Activated B cell treated with CpG ODN at 0.5 μM for 24 hours (primary cell): Measurements from ENCODE around the gene FAM174C. TPM values are rescaled to one million over a fixed set of nuclear protein-coding genes. Genes with fewer than 3 reads are reported as not detected.

ENCODE experiments used
- ATAC-seq: fragments of 200-7000 bp; cut with Tn5 transposase; one replicate; pipeline ENCODE4 v1.10.0; 2021; ENCODE audit warnings: low read depth, mild to moderate bottlenecking, moderate library complexity
- CTCF ChIA-PET: fragments of 350-600 bp; sonication (Branson Sonifier 250); formaldehyde crosslinking; loops from one replicate; lab custom pipeline; 2021; ENCODE audit warnings: antibody characterized with exemption; lab: Charles Lee
- POLR2A ChIA-PET: fragments of 350-600 bp; sonication (Branson Sonifier 250); formaldehyde crosslinking; loops from one replicate; lab custom pipeline; 2021; ENCODE audit warnings: antibody characterized with exemption; lab: Charles Lee
- DNase-seq: peaks from one replicate; pipeline ENCODE4 v3.0.0; 2022
- H3K27ac Mint-ChIP-seq: one replicate; pipeline ENCODE4 v1.8.0; 2020; ENCODE audit warnings: mixed read lengths
- H3K27me3 Mint-ChIP-seq: one replicate; pipeline ENCODE4 v1.8.0; 2021; ENCODE audit warnings: mixed read lengths
- H3K36me3 Mint-ChIP-seq: one replicate; pipeline ENCODE4 v1.8.0; 2021; ENCODE audit warnings: low read depth, mixed read lengths
- H3K4me1 Mint-ChIP-seq: one replicate; pipeline ENCODE4 v1.8.0; 2021; ENCODE audit warnings: mixed read lengths
- H3K4me3 Mint-ChIP-seq: one replicate; pipeline ENCODE4 v1.8.0; 2020; ENCODE audit warnings: mild to moderate bottlenecking, mixed read lengths
- H3K9me3 Mint-ChIP-seq: one replicate; pipeline ENCODE4 v1.8.0; 2020; ENCODE audit warnings: mixed read lengths
- intact Hi-C: fragments of 100-400 bp; cut with micrococcal nuclease; formaldehyde crosslinking; loops from one replicate; pipeline ENCODE4 v1.15.1; 2024
- total RNA-seq: library from RNA; stranded (reverse); gene quantifications from 2 replicates; pipeline ENCODE4 v1.2.3, GENCODE V29; 2022
- TF ChIP-seq, protein P1 (sequence below): fragments of 200-600 bp; IDR thresholded peaks from one replicate; pipeline ENCODE4 v1.8.0; 2022; ENCODE audit warnings: antibody characterized with exemption, mild to moderate bottlenecking

Gene FAM174C
- total RNA-seq, 1 donor from 2014 or later, result 47.9 TPM

DNA sequence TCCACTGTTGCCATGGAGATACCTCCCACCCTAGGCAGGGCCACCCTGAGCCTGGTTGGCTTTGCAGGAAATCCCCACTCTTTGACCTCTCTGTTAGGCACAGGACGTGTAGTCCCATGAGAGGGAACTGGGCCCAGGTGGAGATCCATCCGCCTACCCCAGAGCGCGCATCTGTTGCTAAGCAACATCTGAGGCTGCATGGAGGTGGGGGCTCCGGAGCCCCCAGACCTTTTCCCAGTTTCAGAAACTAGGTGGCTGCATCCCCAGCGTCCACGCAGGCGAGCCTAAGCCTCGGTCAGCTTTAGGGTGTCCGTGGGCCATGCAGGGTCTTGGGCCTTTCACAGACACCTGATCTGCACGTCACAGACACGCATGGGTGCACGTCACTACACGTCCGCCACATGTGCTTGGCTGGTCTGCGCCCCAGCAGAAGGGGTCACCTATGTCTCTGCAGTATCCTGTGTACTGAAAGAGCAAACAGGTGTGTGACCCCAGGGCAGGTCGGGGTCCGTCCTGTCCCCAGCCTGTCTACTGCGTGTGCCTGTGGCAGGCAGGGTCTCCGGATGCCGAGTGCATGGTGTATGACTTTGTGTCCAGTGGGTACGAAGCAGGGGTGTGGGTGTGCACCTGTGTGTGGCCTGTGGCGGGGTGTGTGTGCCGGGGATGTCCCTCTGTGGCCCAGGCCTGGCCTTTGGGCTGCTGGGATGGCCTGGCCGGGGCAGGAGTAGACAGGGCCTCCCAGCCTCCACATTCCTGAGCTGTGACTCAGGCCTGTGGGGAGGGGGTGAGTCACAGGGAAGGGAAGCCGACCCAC lies 10.3 kb upstream of the FAM174C start:
- peak overlapping the region; percentile 78 for H3K4me3 Mint-ChIP-seq
- peak; percentile 66 for DNase-seq
- peaks cover 73% of the 10 kb centered on the region for H3K4me1 Mint-ChIP-seq
- ChIA-PET CTCF (interaction anchor here (9.8 kb wide), 1 partner anchor 22 kb away, joined by 540 read pairs; the partner anchor contains the start of gene ATP5F1D), POLR2A (interaction anchor here (0.6 to 11.5 kb wide), 11 partner anchors 9 to 1342 kb away, joined by 3 to 824 read pairs (median 13); partner anchors contain the start of genes ATP5F1D, CBARP and FAM174C)
- no peaks in the 10 kb centered on the region for H3K27me3 Mint-ChIP-seq
- intact Hi-C loops, result loop anchor here (5.0 kb wide), 1 partner anchor 358 kb away; no protein-coding TSS in a partner anchor
- peaks cover 6% of the 10 kb centered on the region for H3K36me3 Mint-ChIP-seq
- H3K9me3 Mint-ChIP-seq, result no peaks in the 10 kb centered on the region
- ATAC-seq, result peak; percentile 9
- peak overlapping the region; percentile 94 for H3K27ac Mint-ChIP-seq
- TF ChIP-seq, protein P1, sequence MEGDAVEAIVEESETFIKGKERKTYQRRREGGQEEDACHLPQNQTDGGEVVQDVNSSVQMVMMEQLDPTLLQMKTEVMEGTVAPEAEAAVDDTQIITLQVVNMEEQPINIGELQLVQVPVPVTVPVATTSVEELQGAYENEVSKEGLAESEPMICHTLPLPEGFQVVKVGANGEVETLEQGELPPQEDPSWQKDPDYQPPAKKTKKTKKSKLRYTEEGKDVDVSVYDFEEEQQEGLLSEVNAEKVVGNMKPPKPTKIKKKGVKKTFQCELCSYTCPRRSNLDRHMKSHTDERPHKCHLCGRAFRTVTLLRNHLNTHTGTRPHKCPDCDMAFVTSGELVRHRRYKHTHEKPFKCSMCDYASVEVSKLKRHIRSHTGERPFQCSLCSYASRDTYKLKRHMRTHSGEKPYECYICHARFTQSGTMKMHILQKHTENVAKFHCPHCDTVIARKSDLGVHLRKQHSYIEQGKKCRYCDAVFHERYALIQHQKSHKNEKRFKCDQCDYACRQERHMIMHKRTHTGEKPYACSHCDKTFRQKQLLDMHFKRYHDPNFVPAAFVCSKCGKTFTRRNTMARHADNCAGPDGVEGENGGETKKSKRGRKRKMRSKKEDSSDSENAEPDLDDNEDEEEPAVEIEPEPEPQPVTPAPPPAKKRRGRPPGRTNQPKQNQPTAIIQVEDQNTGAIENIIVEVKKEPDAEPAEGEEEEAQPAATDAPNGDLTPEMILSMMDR, result no peak

DNA sequence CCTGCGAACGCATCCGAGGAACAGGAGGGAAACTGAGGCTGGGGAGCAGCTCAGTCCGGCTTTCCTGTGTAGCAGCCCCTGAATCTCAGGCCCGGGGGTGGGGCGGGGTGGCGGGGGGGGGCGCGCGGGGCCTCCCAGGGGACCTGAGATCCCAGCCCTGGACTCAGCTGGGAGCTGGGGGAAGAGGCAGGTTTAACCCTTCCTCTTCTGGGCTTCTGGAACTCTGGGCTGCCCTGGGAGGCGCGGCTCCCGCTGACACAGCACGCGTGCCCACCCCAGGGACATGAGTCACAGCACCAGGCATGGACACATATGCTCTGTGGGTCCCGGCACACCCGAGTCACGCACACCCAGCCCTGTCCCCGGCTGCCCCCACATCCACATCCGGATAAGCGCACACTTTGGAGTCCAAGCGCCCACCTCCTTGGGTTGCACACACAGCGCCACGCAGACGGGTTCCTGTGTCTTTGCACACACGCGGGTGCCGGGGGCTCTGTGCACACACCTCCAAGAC lies 9.7 kb upstream of the FAM174C start:
- no peaks in the 10 kb centered on the region for H3K27me3 Mint-ChIP-seq
- CTCF ChIA-PET, result interaction anchor here (1.1 to 9.8 kb wide), 3 partner anchors 9 to 23 kb away, joined by 3 to 540 read pairs (median 4); partner anchors contain the start of gene ATP5F1D
- intact Hi-C loops, result loop anchor here (1.0 kb wide), 2 partner anchors 17 to 21 kb away; partner anchors contain the start of gene MIDN
- peaks cover 12% of the 10 kb centered on the region for H3K36me3 Mint-ChIP-seq
- POLR2A ChIA-PET, result interaction anchor here (0.6 to 11.5 kb wide), 8 partner anchors 8 to 810 kb away, joined by 3 to 824 read pairs (median 22); partner anchors contain the start of genes ATP5F1D, CBARP and FAM174C
- no peaks in the 10 kb centered on the region for H3K9me3 Mint-ChIP-seq
- H3K4me1 Mint-ChIP-seq, result peaks cover 76% of the 10 kb centered on the region
- H3K27ac Mint-ChIP-seq, result peak overlapping the region; percentile 94
- peak overlapping the region; percentile 78 for H3K4me3 Mint-ChIP-seq
- DNase-seq (peak; percentile 64), ATAC-seq (peak; percentile 1)
- TF ChIP-seq, protein P1, result no peak

DNA sequence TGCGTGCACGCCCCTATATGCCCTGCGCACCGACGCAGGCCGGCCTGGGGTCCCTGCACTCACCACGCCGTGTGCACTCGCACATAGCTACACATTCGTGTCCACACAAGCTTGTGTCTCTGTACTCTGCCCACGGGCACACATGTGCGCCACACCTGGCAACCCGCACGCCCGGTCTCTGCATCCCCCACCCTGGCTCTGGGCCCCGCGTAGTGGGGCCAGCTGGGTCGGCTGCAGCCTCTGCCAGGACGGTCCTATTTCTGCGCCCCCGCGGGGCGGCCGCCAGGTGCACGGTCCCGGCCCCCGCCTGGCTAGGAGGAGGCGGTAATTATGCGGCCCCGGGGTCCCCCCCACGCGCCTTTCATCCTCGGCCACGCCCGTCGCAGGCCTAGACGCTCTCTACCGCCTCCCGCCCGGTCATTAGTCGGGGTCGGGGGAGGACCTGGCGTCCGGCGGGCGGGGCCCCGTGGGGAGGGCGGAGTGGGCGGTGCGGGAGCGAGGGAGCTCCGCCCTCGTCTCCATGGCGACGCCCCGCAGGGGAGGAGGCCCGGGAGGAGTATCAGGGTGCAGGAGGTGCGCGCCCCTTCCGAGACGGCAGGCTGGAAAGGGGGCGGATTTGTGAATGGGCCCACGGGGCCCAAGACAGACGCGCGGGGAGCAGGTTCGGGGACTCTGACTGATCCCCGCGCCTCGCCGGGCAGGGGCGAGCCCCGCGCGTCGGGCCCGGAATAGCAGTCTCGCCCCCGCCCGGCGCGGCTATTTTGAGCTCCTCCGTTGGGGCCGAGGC lies 9.0 kb upstream of the FAM174C start:
- no peaks in the 10 kb centered on the region for H3K27me3 Mint-ChIP-seq
- CTCF ChIA-PET, result interaction anchor here (1.0 to 9.8 kb wide), 9 partner anchors 9 to 200 kb away, joined by 3 to 540 read pairs (median 4); partner anchors contain the start of genes ATP5F1D and FAM174C
- TF ChIP-seq, protein P1, result no peak
- DNase-seq, result peak; percentile 90
- POLR2A ChIA-PET, result interaction anchor here (0.6 to 11.5 kb wide), 9 partner anchors 7 to 348 kb away, joined by 3 to 824 read pairs (median 16); partner anchors contain the start of genes ATP5F1D, CBARP and FAM174C
- intact Hi-C loops, result loop anchor here (1.0 kb wide), 2 partner anchors 18 to 22 kb away; partner anchors contain the start of gene MIDN
- H3K4me1 Mint-ChIP-seq, result peaks cover 80% of the 10 kb centered on the region
- no peaks in the 10 kb centered on the region for H3K9me3 Mint-ChIP-seq
- peak overlapping the region; percentile 72 for H3K4me3 Mint-ChIP-seq
- peaks cover 18% of the 10 kb centered on the region for H3K36me3 Mint-ChIP-seq
- H3K27ac Mint-ChIP-seq, result peak overlapping the region; percentile 94
- ATAC-seq, result peak; percentile 22

DNA sequence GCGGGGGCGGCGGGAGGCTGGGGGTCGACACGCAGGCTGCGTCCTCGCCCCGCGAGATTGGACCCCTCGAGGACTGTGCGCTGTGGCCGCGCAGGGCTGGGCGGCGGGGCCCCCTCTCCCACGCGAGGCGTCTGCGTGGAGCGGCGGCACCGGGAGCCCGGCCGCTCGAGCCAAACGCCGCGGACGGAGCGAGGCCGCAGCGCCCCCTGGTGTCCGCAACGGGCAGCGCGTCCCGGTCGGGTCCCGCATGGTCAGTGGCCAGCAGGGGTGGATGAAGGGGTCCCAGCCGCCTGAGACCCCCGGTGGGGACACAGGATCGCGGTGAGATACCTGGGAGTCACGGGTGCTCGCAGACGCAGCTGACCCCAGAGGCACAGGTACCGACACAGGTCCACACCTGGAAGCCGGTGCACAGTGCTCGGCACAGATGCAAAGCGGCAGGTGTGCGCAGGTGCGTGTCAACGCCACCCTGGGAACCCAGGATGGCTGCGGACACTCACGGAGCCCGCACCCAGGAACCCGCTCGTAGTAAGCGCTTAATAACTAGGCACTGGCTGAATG lies 8.3 kb upstream of the FAM174C start:
- TF ChIP-seq, protein P1, result peak; percentile 71
- Mint-ChIP-seq H3K4me1 (peaks cover 80% of the 10 kb centered on the region), H3K27me3 (no peaks in the 10 kb centered on the region), H3K36me3 (peaks cover 22% of the 10 kb centered on the region), H3K9me3 (no peaks in the 10 kb centered on the region), H3K4me3 (peak overlapping the region; percentile 72), H3K27ac (peak overlapping the region; percentile 56)
- DNase-seq (peak; percentile 89), ATAC-seq (peak; percentile 4)
- ChIA-PET POLR2A (interaction anchor here (0.6 to 11.5 kb wide), 9 partner anchors 8 to 348 kb away, joined by 4 to 824 read pairs (median 28); partner anchors contain the start of genes ATP5F1D, CBARP and FAM174C), CTCF (interaction anchor here (1.0 to 9.8 kb wide), 9 partner anchors 8 to 201 kb away, joined by 3 to 540 read pairs (median 4); partner anchors contain the start of genes ATP5F1D and FAM174C)
- intact Hi-C loops, result loop anchor here (1.0 kb wide), 2 partner anchors 19 to 23 kb away; partner anchors contain the start of gene MIDN
